HG03135 (cell line): ENCODE data around the gene MCTP1.
A peak's percentile ranks its signal among the peaks of the same experiment; 100 is the strongest.
"Not testable (repeated sequence)": the region's sequence is repeated elsewhere in the genome, so short reads cannot be mapped to it uniquely, and the experiment has no call there.

Experiments used
- ATAC-seq: cut with Tn5 transposase; IDR thresholded peaks from one replicate; pipeline ENCODE4 v1.9.1; 2021; ENCODE audit warnings: mild to moderate bottlenecking, moderate library complexity; ENCODE audit not compliant: unreplicated experiment

Gene MCTP1

DNA sequence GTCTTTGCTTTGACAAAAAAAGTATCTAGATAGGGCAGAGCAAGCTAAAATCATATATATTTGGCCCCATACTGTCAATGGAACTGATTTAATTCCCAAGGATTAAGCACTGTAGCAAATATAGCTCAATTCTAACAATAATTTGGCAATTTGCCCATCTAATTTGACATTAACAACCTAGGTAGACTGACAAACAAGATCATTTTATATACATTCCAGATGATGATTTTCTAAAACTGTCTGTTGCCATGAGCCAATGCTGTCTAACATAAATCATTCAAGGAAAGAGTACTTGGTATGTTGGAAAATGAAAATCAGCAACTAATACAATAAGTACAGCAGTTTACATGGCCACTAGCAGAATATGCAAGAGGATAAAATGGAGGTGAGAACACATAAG is 32.1 kb downstream of the MCTP1 start:
- no peak for ATAC-seq

GRCh38 chr5:95251185-95251584 is 33.7 kb downstream of the MCTP1 start:
- ATAC-seq: no peak

GRCh38 chr5:95244479-95244878 is 40.4 kb downstream of the MCTP1 start:
- ATAC-seq: no peak

DNA sequence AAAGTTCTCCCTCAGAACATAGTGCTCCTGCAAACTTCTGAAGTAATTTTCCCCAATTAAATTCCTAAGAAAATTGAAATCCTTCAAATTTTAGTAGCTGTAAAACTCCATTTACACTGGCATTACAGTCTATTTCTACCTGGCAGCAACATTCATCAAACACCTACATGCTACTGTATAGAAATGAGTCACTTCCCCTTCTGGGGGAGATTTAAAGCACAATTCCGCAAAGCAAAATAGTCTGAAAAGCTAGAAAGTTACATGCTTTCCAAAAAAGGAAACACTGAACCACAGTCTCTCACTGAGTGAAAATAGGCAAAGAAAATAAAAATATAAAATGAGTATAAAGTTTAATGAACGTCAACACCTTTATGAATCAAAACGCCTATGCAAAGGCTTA is 43.3 kb downstream of the MCTP1 start:
- peak; percentile 96 for ATAC-seq

- no peak for ATAC-seq
Measured at GRCh38 chr5:95241161-95241560, 43.7 kb downstream of the MCTP1 start.

GRCh38 chr5:95238560-95239325 is 46.2 kb downstream of the MCTP1 start:
- no peak for ATAC-seq

GRCh38 chr5:95237324-95237723 is 47.6 kb downstream of the MCTP1 start:
- ATAC-seq: no peak

- ATAC-seq: no peak
Measured at GRCh38 chr5:95235439-95235982, 49.4 kb downstream of the MCTP1 start.

GRCh38 chr5:95229646-95230045 is 55.2 kb downstream of the MCTP1 start:
- no peak for ATAC-seq

DNA sequence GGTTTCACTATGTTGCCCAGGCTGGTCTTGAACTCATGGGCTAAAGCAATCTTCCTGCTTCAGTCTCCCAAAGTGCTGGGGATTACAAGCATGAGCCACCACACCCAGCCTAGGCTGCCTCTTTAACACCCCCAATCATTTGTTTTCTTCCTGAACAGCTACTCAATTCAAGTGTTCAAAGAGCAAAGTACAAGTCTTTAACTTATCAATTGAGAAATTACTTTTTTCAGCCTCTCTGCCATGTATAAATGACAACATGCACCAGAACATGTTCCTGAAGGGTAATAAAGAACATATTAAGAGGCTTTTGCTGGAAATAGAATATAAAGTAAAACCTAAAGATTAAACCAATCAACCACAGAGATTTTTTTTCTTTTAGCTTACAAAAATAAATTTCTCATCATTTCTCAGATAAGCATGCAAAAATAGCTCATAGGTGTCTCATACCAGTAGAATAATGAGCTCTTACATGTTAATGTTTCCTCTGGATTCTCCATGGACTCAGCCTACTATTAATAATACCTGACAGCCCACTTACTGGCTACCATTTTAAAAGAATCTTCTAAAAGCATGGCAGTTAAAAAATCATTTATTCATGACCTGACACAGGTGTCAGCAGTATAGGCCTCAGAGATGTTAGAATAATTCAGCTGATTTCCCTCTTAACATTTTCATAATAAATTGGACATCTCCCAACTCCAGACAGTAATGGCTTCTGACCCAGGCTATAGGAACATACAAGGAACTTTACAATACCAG is 60.0 kb downstream of the MCTP1 start:
- ATAC-seq: no peak

GRCh38 chr5:95223566-95224258 is 61.2 kb downstream of the MCTP1 start:
- no peak for ATAC-seq

GRCh38 chr5:95222836-95223235 is 62.1 kb downstream of the MCTP1 start:
- ATAC-seq: no peak

DNA sequence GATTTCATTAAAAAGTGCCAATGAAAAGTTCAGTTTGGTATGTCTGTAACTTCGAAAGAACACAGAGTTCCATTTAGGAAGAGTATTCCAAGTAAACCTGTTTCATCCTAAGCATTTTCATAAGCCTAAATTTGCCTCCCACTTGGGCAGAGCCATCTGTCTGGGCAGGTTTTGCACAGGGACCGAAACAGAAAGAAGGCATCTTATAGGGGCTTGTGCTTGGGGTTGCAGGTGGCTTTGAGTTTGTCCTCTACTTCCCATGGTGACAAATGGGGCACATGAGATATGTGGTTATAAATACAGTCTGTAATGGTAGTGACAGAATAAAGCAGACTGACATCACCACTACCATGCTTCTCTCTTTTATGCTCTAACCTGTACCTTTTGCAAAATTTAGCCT is 63.7 kb downstream of the MCTP1 start:
- ATAC-seq: no peak

DNA sequence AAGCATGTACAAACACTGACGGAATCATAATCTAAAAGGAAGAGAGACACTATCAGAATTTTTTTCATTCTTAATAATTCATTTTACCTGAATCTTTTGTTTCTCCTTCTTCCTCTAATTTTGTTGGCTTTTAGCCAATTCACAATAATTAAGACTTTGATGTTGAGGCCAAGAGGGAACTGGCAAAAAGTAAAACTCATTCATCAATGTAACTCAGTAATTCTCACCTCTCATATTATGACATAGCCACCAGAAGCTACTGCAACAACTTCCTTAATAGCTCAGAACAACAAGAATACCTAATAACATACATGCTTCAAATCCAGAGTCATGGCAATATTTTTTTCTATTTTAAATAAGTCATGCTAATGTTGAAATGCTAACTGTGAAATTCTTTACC is 64.5 kb downstream of the MCTP1 start:
- no peak for ATAC-seq

DNA sequence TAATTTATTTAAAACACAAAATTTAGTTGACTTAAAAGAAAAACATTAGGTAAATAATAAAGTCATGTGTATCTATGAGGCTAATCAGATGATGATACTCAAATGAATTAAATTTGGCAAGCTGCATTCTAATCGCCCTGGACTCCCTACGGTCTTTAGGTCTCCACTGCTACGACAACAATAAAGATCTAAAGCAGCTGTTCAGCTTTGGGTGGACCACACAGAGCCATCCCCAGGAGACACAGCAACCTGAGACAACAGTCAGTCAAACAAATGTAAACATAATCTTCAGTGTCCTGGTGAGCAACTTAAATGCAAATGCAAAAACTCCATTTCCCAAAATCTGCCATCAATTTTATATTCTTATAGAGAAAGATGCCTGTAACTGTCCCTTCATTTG is 65.5 kb downstream of the MCTP1 start:
- ATAC-seq: no peak

- ATAC-seq: no peak
Measured at GRCh38 chr5:95217881-95218280, 67.0 kb downstream of the MCTP1 start.

DNA sequence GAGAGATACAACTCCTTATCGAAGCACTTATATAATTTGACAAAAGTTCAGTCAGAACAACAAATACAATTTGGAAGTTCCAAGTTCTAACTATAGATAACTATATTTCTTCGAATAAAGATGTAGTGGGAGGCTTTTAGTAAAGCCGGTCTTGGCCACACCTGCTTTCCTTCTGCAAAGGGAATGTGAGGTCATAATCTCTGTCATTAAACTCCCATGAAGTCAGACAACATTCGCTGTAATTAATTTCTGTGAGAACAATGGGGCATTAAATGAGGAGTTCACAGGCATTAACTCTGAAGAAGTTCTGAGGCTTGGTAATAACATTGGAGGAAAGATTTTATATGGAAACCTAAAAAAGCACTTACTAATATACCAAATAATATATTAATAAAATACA is 67.5 kb downstream of the MCTP1 start:
- no peak for ATAC-seq

DNA sequence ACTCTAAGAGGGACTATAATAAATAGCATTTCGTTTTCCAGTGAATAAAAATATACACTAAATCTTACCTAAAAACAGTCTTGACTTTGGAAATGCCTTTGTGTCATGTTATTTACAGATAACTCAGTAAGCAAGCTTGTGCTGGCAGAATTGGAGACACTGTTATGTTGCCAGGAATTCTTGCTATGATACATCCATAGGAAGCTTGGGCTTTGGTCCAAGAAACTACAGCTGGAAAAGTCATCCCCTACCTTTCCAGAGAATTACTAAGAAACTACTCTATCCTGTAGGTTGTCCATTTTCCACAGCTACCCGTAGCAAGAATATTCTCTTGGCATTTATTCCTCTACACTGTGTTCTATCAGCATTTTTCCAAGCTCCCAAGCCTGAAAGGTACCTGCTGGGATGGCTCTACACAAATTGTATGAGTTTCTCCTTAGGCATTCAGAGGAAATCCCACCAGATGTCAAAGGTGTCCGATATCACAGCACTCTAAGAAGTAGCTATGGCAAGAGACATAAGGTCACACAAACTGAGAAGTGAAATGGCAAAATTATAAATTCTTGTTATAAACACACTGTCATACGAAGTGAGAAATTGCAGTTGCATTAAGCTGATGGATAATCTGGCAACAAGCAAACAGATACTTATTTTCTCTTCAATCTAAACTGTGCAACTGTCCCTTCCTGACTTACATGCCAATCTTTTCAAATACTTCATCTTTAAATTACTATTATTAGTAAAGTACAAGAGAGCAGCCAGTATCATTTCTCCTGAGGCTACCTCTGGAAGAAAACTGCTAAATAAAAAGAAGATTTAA is 68.5 kb downstream of the MCTP1 start:
- no peak for ATAC-seq

DNA sequence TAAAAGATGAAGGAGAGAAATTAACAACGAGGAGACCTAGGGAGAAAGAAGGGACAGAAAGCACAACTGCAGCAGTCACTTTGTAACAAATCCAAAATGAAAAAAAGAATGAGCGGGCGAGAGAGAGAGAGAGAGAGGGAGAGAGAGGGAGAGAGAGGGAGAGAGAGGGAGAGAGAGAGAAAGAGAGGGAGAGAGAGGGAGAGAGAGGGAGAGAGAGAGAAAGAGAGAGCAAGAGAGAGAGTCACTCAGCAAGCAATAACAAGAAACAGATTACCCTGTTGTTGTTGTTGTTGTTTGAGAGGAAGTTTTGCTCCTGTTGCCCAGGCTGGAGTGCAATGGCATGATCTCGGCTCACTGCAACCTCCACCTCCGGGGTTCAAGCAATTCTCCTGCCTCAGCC is 77.1 kb downstream of the MCTP1 start:
- not testable (repeated sequence) for ATAC-seq

DNA sequence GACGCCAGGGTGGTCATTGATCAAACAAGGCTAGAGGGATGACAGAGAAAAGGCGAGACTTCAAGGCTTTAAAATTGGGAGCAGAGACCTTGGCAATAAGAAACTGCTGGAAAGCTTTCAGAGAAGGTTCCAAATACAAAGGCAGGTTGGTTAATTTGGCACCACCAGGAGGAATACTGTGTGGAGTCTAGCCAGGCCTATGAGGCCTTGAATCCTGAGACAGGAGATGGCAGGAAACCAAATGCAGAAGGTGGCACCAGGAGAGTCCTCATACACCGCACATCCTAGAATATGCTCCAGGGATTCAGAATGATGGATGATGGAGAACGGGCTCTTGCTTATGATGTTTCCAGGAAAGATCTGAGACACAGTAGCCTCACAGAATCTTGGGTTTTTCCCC is 90.0 kb downstream of the MCTP1 start:
- no peak for ATAC-seq

GRCh38 chr5:95191330-95191729 is 93.6 kb downstream of the MCTP1 start:
- peak; percentile 85 for ATAC-seq
